Uterus (tissue), 2 donors: ENCODE measurements around the gene CFAP97.

Experiments used
- CTCF ChIP-seq, 4 experiments: fragments of 200-600 bp in 2 of 4; fragments of 450-650 bp in 2 of 4; sonication (generic) in 2 of 4; IDR thresholded peaks; one replicate each; pipeline ENCODE4 v1.5.1; 2016 to 2019; ENCODE audit warnings: antibody characterized with exemption in 4 of 4, mild to moderate bottlenecking in 2 of 4, moderate library complexity in 1 of 4
- POLR2A ChIP-seq, 2 donors: fragments of 450-650 bp; IDR thresholded peaks; one replicate each; pipeline ENCODE4 v1.6.1; 2016; ENCODE audit warnings: antibody characterized with exemption in 2 of 2, mild to moderate bottlenecking in 1 of 2, moderate library complexity in 1 of 2

- TF ChIP-seq POLR2A (IDR thresholded peaks at IDR 0.05) (no peak), CTCF (IDR thresholded peaks at IDR 0.05) (no peak)
Observed at GRCh38 chr4:185227713-185228278, 24.0 kb upstream of the CFAP97 start.
